KMS-11 (cell line): ENCODE measurements around the gene LGALS3BP.

ENCODE experiments used
- H2AFZ ChIP-seq: fragments of 200-600 bp; sonication (generic); 2 replicates; pipeline ENCODE4 v1.6.1; 2016; ENCODE audit warnings: antibody characterized with exemption, mixed run types, low read depth
- H3K27ac ChIP-seq: fragments of 200-600 bp; sonication (generic); 2 replicates; pipeline ENCODE4 v1.6.1; 2016; ENCODE audit warnings: mild to moderate bottlenecking, mixed run types
- H3K27me3 ChIP-seq: fragments of 200-600 bp; sonication (generic); 2 replicates; pipeline ENCODE4 v1.6.1; 2017; ENCODE audit warnings: mild to moderate bottlenecking, low read depth, mixed run types, moderate library complexity; ENCODE audit not compliant: insufficient read depth
- H3K36me3 ChIP-seq: fragments of 200-600 bp; sonication (generic); 2 replicates; pipeline ENCODE4 v1.6.1; 2017; ENCODE audit warnings: mild to moderate bottlenecking, mixed run types; ENCODE audit not compliant: insufficient read depth
- H3K4me1 ChIP-seq: fragments of 200-600 bp; sonication (generic); 2 replicates; pipeline ENCODE4 v1.6.1; 2016; ENCODE audit warnings: mild to moderate bottlenecking, low read depth, mixed run types; ENCODE audit not compliant: poor library complexity, severe bottlenecking
- H3K4me2 ChIP-seq: fragments of 200-600 bp; sonication (generic); 2 replicates; pipeline ENCODE4 v1.7.0; 2016; ENCODE audit warnings: mild to moderate bottlenecking, mixed run types
- H3K4me3 ChIP-seq: fragments of 200-600 bp; sonication (generic); IDR thresholded peaks from 2 replicates; pipeline ENCODE4 v1.6.1; 2017; ENCODE audit warnings: low read depth, low read length, mixed read lengths; ENCODE audit not compliant: insufficient read depth
- H3K79me2 ChIP-seq: fragments of 200-600 bp; sonication (generic); 2 replicates; pipeline ENCODE4 v1.6.1; 2016; ENCODE audit warnings: low read depth, mixed run types; ENCODE audit not compliant: insufficient read depth
- H3K9ac ChIP-seq: fragments of 200-600 bp; sonication (generic); 2 replicates; pipeline ENCODE4 v1.6.1; 2016; ENCODE audit warnings: mild to moderate bottlenecking, mixed run types
- H4K20me1 ChIP-seq: fragments of 200-600 bp; sonication (generic); 2 replicates; pipeline ENCODE4 v1.6.1; 2016; ENCODE audit warnings: mild to moderate bottlenecking, mixed run types; ENCODE audit not compliant: insufficient read depth
- CTCF ChIP-seq: fragments of 200-600 bp; sonication (generic); conservative IDR thresholded peaks from 2 replicates; pipeline ENCODE4 v1.6.1; 2017; ENCODE audit warnings: low read depth, mild to moderate bottlenecking, antibody characterized with exemption, low read length, moderate library complexity, mixed read lengths

LGALS3BP gene

GRCh38 chr17:78940708-78941107 lies 39.0 kb downstream of the LGALS3BP start:
- TF ChIP-seq CTCF: no peak

GRCh38 chr17:78940258-78940657 lies 39.5 kb downstream of the LGALS3BP start:
- H3K27ac ChIP-seq: no peak overlapping the region

More at GRCh38 chr17:78940708-78941107, 39.0 kb downstream of the LGALS3BP start:
- Histone ChIP-seq H3K27me3 (peaks cover 6% of the 10 kb centered on the region; the same call in 1 of the 2 replicates), H4K20me1 (no peaks in the 10 kb centered on the region), H3K79me2 (no peaks in the 10 kb centered on the region), H3K4me3 (no peak overlapping the region), H3K4me2 (no peak overlapping the region), H3K36me3 (no peaks in the 10 kb centered on the region), H3K9ac (no peak overlapping the region), H3K27ac (no peak overlapping the region), H2AFZ (no peak overlapping the region), H3K4me1 (no peaks in the 10 kb centered on the region)

GRCh38 chr17:78939615-78940014 lies 40.1 kb downstream of the LGALS3BP start:
- no peak overlapping the region for H3K4me3 ChIP-seq
- no peak overlapping the region for H3K27ac ChIP-seq
- no peak overlapping the region for H2AFZ ChIP-seq
- H4K20me1 ChIP-seq: no peaks in the 10 kb centered on the region
- no peaks in the 10 kb centered on the region for H3K4me1 ChIP-seq
- no peaks in the 10 kb centered on the region for H3K79me2 ChIP-seq
- no peak for TF ChIP-seq CTCF
- no peak overlapping the region for H3K9ac ChIP-seq
- H3K4me2 ChIP-seq: no peak overlapping the region
- peaks cover 6% of the 10 kb centered on the region; the same call in 1 of the 2 replicates for H3K27me3 ChIP-seq
- no peaks in the 10 kb centered on the region for H3K36me3 ChIP-seq

More at GRCh38 chr17:78940258-78940657, 39.5 kb downstream of the LGALS3BP start:
- TF ChIP-seq CTCF: no peak
- no peaks in the 10 kb centered on the region for H3K36me3 ChIP-seq
- no peak overlapping the region for H3K9ac ChIP-seq
- no peaks in the 10 kb centered on the region for H4K20me1 ChIP-seq
- H3K4me1 ChIP-seq: no peaks in the 10 kb centered on the region
- H2AFZ ChIP-seq: no peak overlapping the region
- no peaks in the 10 kb centered on the region for H3K79me2 ChIP-seq
- H3K4me2 ChIP-seq: no peak overlapping the region
- H3K27me3 ChIP-seq: peaks cover 6% of the 10 kb centered on the region; the same call in 1 of the 2 replicates
- H3K4me3 ChIP-seq: no peak overlapping the region

- Histone ChIP-seq H2AFZ (no peak overlapping the region), H4K20me1 (no peaks in the 10 kb centered on the region), H3K4me3 (no peak overlapping the region), H3K27ac (no peak overlapping the region), H3K79me2 (no peaks in the 10 kb centered on the region), H3K4me1 (peaks cover 18% of the 10 kb centered on the region), H3K27me3 (no peaks in the 10 kb centered on the region), H3K36me3 (no peaks in the 10 kb centered on the region), H3K4me2 (no peak overlapping the region), H3K9ac (no peak overlapping the region)
- no peak for TF ChIP-seq CTCF
Observed at GRCh38 chr17:78937561-78937960, 42.2 kb downstream of the LGALS3BP start.
